CD14-positive monocyte (primary cell): ENCODE measurements around the gene CCNY. TPM values are rescaled to one million over a fixed set of nuclear protein-coding genes. Genes with fewer than 3 reads are reported as not detected.

Experiments used
- DNase-seq, 3 donors: peaks; one replicate each; pipeline ENCODE4 v3.0.0-alpha.2; 2011 to 2022
- H2AFZ ChIP-seq: 2 replicates; pipeline ENCODE4 v1.6.0; 2012; ENCODE audit warnings: mild to moderate bottlenecking, low read depth, low read length, inconsistent platforms; ENCODE audit not compliant: insufficient read depth, poor library complexity, severe bottlenecking
- H3K27ac ChIP-seq, 2 donors: 1 replicate in 1 of 2; 2 replicates in 1 of 2; pipeline ENCODE4 v1.5.1; 2012 to 2013; ENCODE audit warnings: low read length in 2 of 2, control low read depth in 1 of 2, inconsistent platforms in 1 of 2, low read depth in 1 of 2, mild to moderate bottlenecking in 1 of 2
- H3K27me3 ChIP-seq, 2 donors: one replicate each; pipeline versions ENCODE4 v1.6.0 to v1.6.1; 2011 to 2013; ENCODE audit warnings: low read length in 2 of 2; ENCODE audit not compliant: control insufficient read depth in 2 of 2, insufficient read depth in 2 of 2
- H3K36me3 ChIP-seq, 2 donors: replicated peaks in 1 of 2; 1 replicate in 1 of 2; 2 replicates in 1 of 2; pipeline versions ENCODE4 v1.5.1 to v1.6.1; 2012 to 2013; ENCODE audit warnings: low read length in 2 of 2, control low read depth in 1 of 2, inconsistent platforms in 1 of 2, mild to moderate bottlenecking in 1 of 2; ENCODE audit not compliant: insufficient read depth in 2 of 2, control insufficient read depth in 1 of 2
- H3K4me1 ChIP-seq, 2 donors: 1 replicate in 1 of 2; 2 replicates in 1 of 2; pipeline versions ENCODE4 v1.5.1 to v1.6.1; 2012 to 2013; ENCODE audit warnings: low read length in 2 of 2, control low read depth in 1 of 2, inconsistent platforms in 1 of 2, mild to moderate bottlenecking in 1 of 2, moderate library complexity in 1 of 2; ENCODE audit not compliant: insufficient read depth in 2 of 2, control insufficient read depth in 1 of 2
- H3K4me2 ChIP-seq: replicated peaks from 2 replicates; pipeline ENCODE3; 2012; ENCODE audit warnings: low read length, moderate library complexity, mild to moderate bottlenecking; ENCODE audit not compliant: poor library complexity, severe bottlenecking; ENCODE audit errors: extremely low read depth
- H3K4me3 ChIP-seq, 3 experiments: fragments of 200-600 bp in 1 of 3; sonication (generic) in 1 of 3; replicated peaks in 1 of 3; 1 replicate in 2 of 3; 2 replicates in 1 of 3; pipeline ENCODE4 v1.5.1; 2011 to 2013; ENCODE audit warnings: low read length in 3 of 3, mild to moderate bottlenecking in 3 of 3, control low read depth in 2 of 3, low read depth in 2 of 3, inconsistent platforms in 1 of 3, moderate library complexity in 1 of 3
- H3K79me2 ChIP-seq: 2 replicates; pipeline ENCODE4 v1.6.0; 2012; ENCODE audit warnings: mild to moderate bottlenecking, control low read depth, inconsistent platforms, low read length, moderate library complexity; ENCODE audit not compliant: insufficient read depth
- H3K9ac ChIP-seq: 2 replicates; pipeline ENCODE4 v1.6.0; 2017; ENCODE audit warnings: low read length, mild to moderate bottlenecking; ENCODE audit not compliant: insufficient read depth, poor library complexity, severe bottlenecking
- H3K9me3 ChIP-seq, 2 donors: replicated peaks in 1 of 2; 1 replicate in 1 of 2; 2 replicates in 1 of 2; pipeline versions ENCODE4 v1.5.1 to v1.6.1; 2012 to 2013; ENCODE audit warnings: low read length in 2 of 2, control low read depth in 1 of 2; ENCODE audit not compliant: control insufficient read depth in 1 of 2, insufficient read depth in 1 of 2
- H4K20me1 ChIP-seq: 2 replicates; pipeline ENCODE4 v1.6.0; 2012; ENCODE audit warnings: mild to moderate bottlenecking, low read length, control low read depth, moderate library complexity; ENCODE audit not compliant: insufficient read depth
- H3K27ac Mint-ChIP-seq, 7 donors: one replicate each; pipeline ENCODE4 v1.8.0; 2020; ENCODE audit warnings: mild to moderate bottlenecking in 7 of 7, mixed read lengths in 7 of 7, moderate library complexity in 6 of 7, inconsistent platforms in 2 of 7
- H3K27me3 Mint-ChIP-seq, 3 donors: one replicate each; pipeline ENCODE4 v1.8.0; 2021 to 2022; ENCODE audit warnings: low read depth in 3 of 3, mild to moderate bottlenecking in 3 of 3, mixed read lengths in 3 of 3, moderate library complexity in 3 of 3, inconsistent platforms in 1 of 3
- H3K36me3 Mint-ChIP-seq, 2 donors: one replicate each; pipeline ENCODE4 v1.8.0; 2020; ENCODE audit warnings: mixed read lengths in 2 of 2, inconsistent platforms in 1 of 2, mild to moderate bottlenecking in 1 of 2
- H3K4me1 Mint-ChIP-seq: one replicate; pipeline ENCODE4 v1.8.0; 2020; ENCODE audit warnings: mild to moderate bottlenecking, mixed read lengths
- H3K4me3 Mint-ChIP-seq, 2 donors: one replicate each; pipeline ENCODE4 v1.8.0; 2020; ENCODE audit warnings: mild to moderate bottlenecking in 2 of 2, mixed read lengths in 2 of 2, moderate library complexity in 1 of 2
- H3K9me3 Mint-ChIP-seq, 7 donors: one replicate each; pipeline ENCODE4 v1.8.0; 2020 to 2022; ENCODE audit warnings: mixed read lengths in 7 of 7, mild to moderate bottlenecking in 6 of 7, moderate library complexity in 6 of 7, inconsistent platforms in 2 of 7
- CTCF ChIP-seq: fragments of 200-600 bp; IDR thresholded peaks from one replicate; pipeline ENCODE4 v1.8.0; 2022; ENCODE audit warnings: antibody characterized with exemption, mild to moderate bottlenecking
- WGBS: methylation state at CpG from one replicate; pipeline ENCODE4 v1.1.5; 2013; ENCODE audit warnings: missing lambda C conversion rate; ENCODE audit not compliant: insufficient coverage; 5-methylcytosine and 5-hydroxymethylcytosine counted together
- intact Hi-C, 2 donors: fragments of 100-400 bp; cut with micrococcal nuclease; formaldehyde crosslinking; loops; one replicate each; pipeline versions ENCODE4 v1.15.0 to v1.15.1; 2023
- polyA plus RNA-seq, 3 donors: library from polyadenylated mRNA; depleted of rRNA in 1 of 3; unstranded in 2 of 3; stranded (reverse) in 1 of 3; fragments of 300-500 nt in 2 of 3; fragments of >200 nt in 1 of 3; fragmentation: Illumina TruSeq in 2 of 3; gene quantifications; 1 replicate in 2 of 3; 2 replicates in 1 of 3; pipeline ENCODE4 v1.2.3, GENCODE V29; 2012 to 2021

CCNY gene
- polyA plus RNA-seq, 3 donors, result 39.9 to 116 (median 64.8) TPM

- H4K20me1 ChIP-seq, result peaks cover 75% of the 10 kb centered on the region
- peak overlapping the region in 1 of 2 donors; percentile 16 for H3K27ac ChIP-seq
- Mint-ChIP-seq H3K27me3 (no peaks in the 10 kb centered on the region), H3K4me3 (no peak overlapping the region), H3K36me3 (peaks cover 2% of the 10 kb centered on the region in 2 donors), H3K27ac (peak overlapping the region in 2 of 7 donors; percentile 7 to 67), H3K9me3 (peaks cover 0 to 3% (median 0%) of the 10 kb centered on the region in 7 donors), H3K4me1 (peaks cover 39% of the 10 kb centered on the region)
- no peak overlapping the region for H3K9ac ChIP-seq
- H3K36me3 ChIP-seq, result peaks cover 0 to 5% of the 10 kb centered on the region in 2 donors
- no peak overlapping the region for H2AFZ ChIP-seq
- intact Hi-C loops, result no loop called here
- WGBS, result 97% methylated on average over 5 of the region's 7 CpGs
- DNase-seq, result no peak
- H3K27me3 ChIP-seq, result no peaks in the 10 kb centered on the region
- no peak overlapping the region for H3K4me2 ChIP-seq
- H3K4me1 ChIP-seq, result peaks cover 3 to 4% of the 10 kb centered on the region in 2 donors
- no peak overlapping the region for H3K4me3 ChIP-seq
- H3K9me3 ChIP-seq, result peaks cover 0 to 11% of the 10 kb centered on the region in 2 donors
- no peak for TF ChIP-seq CTCF
- peaks cover 96% of the 10 kb centered on the region for H3K79me2 ChIP-seq
These were observed 62.6 kb downstream of the CCNY start for GRCh38 chr10:35398908-35399307.

- H3K79me2 ChIP-seq, result peaks cover 93% of the 10 kb centered on the region
These were observed 63.2 kb downstream of the CCNY start for GRCh38 chr10:35399414-35400009.

More at GRCh38 chr10:35399414-35400009, 63.2 kb downstream of the CCNY start:
- Mint-ChIP-seq H3K27ac (peak overlapping the region in 2 of 7 donors; percentile 18 to 67), H3K9me3 (peaks cover 0 to 3% (median 0%) of the 10 kb centered on the region in 7 donors), H3K4me3 (no peak overlapping the region), H3K4me1 (peaks cover 38% of the 10 kb centered on the region), H3K27me3 (no peaks in the 10 kb centered on the region), H3K36me3 (peaks cover 2% of the 10 kb centered on the region in 2 donors)
- Histone ChIP-seq H3K9ac (no peak overlapping the region), H3K36me3 (peaks cover 0 to 5% of the 10 kb centered on the region in 2 donors), H3K27me3 (no peaks in the 10 kb centered on the region), H3K4me2 (no peak overlapping the region), H4K20me1 (peaks cover 72% of the 10 kb centered on the region), H3K9me3 (peaks cover 0 to 11% of the 10 kb centered on the region in 2 donors), H3K4me3 (no peak overlapping the region), H3K27ac (peak overlapping the region in 1 of 2 donors; percentile 16), H3K4me1 (peaks cover 9 to 10% of the 10 kb centered on the region in 2 donors), H2AFZ (no peak overlapping the region)
- no peak for DNase-seq
- 100% methylated on average over 2 of the region's 6 CpGs for WGBS
- intact Hi-C loops, result no loop called here
- TF ChIP-seq CTCF, result no peak
